Progenitor cell of endocrine pancreas (in vitro differentiated cells): ENCODE results near the gene OSBPL9. TPM values are rescaled to one million over a fixed set of nuclear protein-coding genes. Genes with fewer than 3 reads are reported as not detected.
A peak's percentile ranks its signal among the peaks of the same experiment; 100 is the strongest.

Experiments used
- DNase-seq: peaks from one replicate; pipeline ENCODE4 v3.0.0; 2021; ENCODE audit warnings: low spot score; ENCODE audit not compliant: unreplicated experiment
- H3K27ac Mint-ChIP-seq: 2 replicates; pipeline ENCODE4 v1.8.0; 2021; ENCODE audit warnings: mild to moderate bottlenecking, moderate library complexity, mixed read lengths
- H3K27me3 Mint-ChIP-seq: 2 replicates; pipeline ENCODE4 v1.8.0; 2021; ENCODE audit warnings: mixed read lengths
- H3K36me3 Mint-ChIP-seq: 2 replicates; pipeline ENCODE4 v1.8.0; 2022; ENCODE audit warnings: mixed read lengths; ENCODE audit not compliant: insufficient read depth
- H3K4me1 Mint-ChIP-seq: 2 replicates; pipeline ENCODE4 v1.8.0; 2021; ENCODE audit warnings: low read depth, mixed read lengths
- H3K4me3 Mint-ChIP-seq: 2 replicates; pipeline ENCODE4 v1.8.0; 2021; ENCODE audit warnings: low read depth, mild to moderate bottlenecking, moderate library complexity, mixed read lengths
- H3K9me3 Mint-ChIP-seq: 2 replicates; pipeline ENCODE4 v1.8.0; 2021; ENCODE audit warnings: low read depth, mixed read lengths
- CTCF ChIP-seq: fragments of 200-600 bp; sonication (generic); IDR thresholded peaks from one replicate; pipeline ENCODE4 v1.5.0; 2021; ENCODE audit warnings: antibody characterized with exemption, mild to moderate bottlenecking; ENCODE audit not compliant: unreplicated experiment
- total RNA-seq: library from RNA; stranded (reverse); gene quantifications from 2 replicates; pipeline ENCODE4 v1.2.1, GENCODE V29; 2021

Gene OSBPL9
- total RNA-seq, 1 donor from 2014 or later, result 138 TPM

- Mint-ChIP-seq H3K27ac (peak overlapping the region; percentile 13), H3K27me3 (no peaks in the 10 kb centered on the region), H3K9me3 (no peaks in the 10 kb centered on the region), H3K4me1 (peaks cover 33% of the 10 kb centered on the region), H3K4me3 (no peak overlapping the region), H3K36me3 (peaks cover 6% of the 10 kb centered on the region)
- no peak for TF ChIP-seq CTCF
- no peak for DNase-seq
These were observed 36.2 kb downstream of the OSBPL9 start for GRCh38 chr1:51653127-51653526.

- DNase-seq, result no peak
- Mint-ChIP-seq H3K4me1 (peaks cover 34% of the 10 kb centered on the region), H3K27me3 (no peaks in the 10 kb centered on the region), H3K9me3 (no peaks in the 10 kb centered on the region), H3K27ac (no peak overlapping the region), H3K36me3 (peaks cover 6% of the 10 kb centered on the region), H3K4me3 (no peak overlapping the region)
- TF ChIP-seq CTCF, result no peak
These were observed 37.1 kb downstream of the OSBPL9 start for GRCh38 chr1:51654000-51654399.

GRCh38 chr1:51656374-51656773 lies 39.5 kb downstream of the OSBPL9 start:
- Mint-ChIP-seq H3K4me3 (no peak overlapping the region), H3K9me3 (no peaks in the 10 kb centered on the region), H3K4me1 (peaks cover 25% of the 10 kb centered on the region), H3K36me3 (peaks cover 4% of the 10 kb centered on the region), H3K27me3 (no peaks in the 10 kb centered on the region), H3K27ac (no peak overlapping the region)
- no peak for TF ChIP-seq CTCF
- no peak for DNase-seq

GRCh38 chr1:51660580-51660979 lies 43.7 kb downstream of the OSBPL9 start:
- Mint-ChIP-seq H3K4me3 (no peak overlapping the region), H3K4me1 (peaks cover 15% of the 10 kb centered on the region), H3K27ac (no peak overlapping the region), H3K36me3 (peaks cover 4% of the 10 kb centered on the region), H3K27me3 (no peaks in the 10 kb centered on the region), H3K9me3 (peaks cover 8% of the 10 kb centered on the region)
- no peak for DNase-seq
- TF ChIP-seq CTCF, result no peak

- Mint-ChIP-seq H3K36me3 (peaks cover 4% of the 10 kb centered on the region), H3K4me3 (no peak overlapping the region), H3K27ac (no peak overlapping the region), H3K9me3 (peaks cover 8% of the 10 kb centered on the region), H3K27me3 (no peaks in the 10 kb centered on the region), H3K4me1 (peaks cover 17% of the 10 kb centered on the region)
- DNase-seq, result no peak
- no peak for TF ChIP-seq CTCF
These were observed 44.2 kb downstream of the OSBPL9 start for GRCh38 chr1:51661081-51661518.
